ENCODE results near the gene EFCAB12. TPM values are rescaled to one million over a fixed set of nuclear protein-coding genes. Genes with fewer than 3 reads are reported as not detected.

EFCAB12 gene
- total and polyA plus RNA-seq, 2 donors (not counting 3 experiments of a cell fraction or from before 2014, with no cell fraction given): 0.15 to 0.49 TPM

DNA sequence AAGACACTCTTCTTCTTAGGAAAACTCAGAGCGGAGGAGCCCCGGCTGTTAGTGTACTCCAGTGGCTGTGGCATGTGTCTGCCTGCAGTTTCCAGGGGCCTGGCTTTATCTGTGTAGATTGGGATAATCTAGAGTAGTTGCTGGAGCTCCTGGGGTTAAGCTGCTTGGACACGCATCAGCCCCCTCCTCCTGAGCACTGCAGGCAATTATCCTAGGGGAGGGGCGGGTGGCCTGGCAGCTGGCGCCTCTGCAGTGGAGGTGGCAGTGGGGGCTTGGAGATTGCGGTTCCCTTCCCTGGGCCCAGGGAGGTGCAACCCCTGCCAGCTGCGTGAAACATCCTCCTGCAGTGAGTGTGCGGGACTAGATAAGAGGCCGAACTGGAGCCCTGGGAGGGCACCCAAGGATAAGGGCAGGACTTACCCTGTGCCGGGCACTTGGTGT is 68.2 kb downstream of the EFCAB12 start:
- intact Hi-C loops (cut with micrococcal nuclease) (no loop called here), dilution Hi-C loops (cut with MboI; ENCODE audit: extremely low pct_ligation_motif_present, low sequenced_read_pairs) (no loop called here)
- no peaks in the 10 kb centered on the region for H3K79me2 ChIP-seq (ENCODE audit: control insufficient read depth, insufficient read depth, low read length)
- no peak overlapping the region for H3K4me2 ChIP-seq (ENCODE audit: insufficient read depth, low read length)
- no peak overlapping the region for H3K9ac ChIP-seq (replicated peaks; ENCODE audit: extremely low read depth, insufficient read depth, low read length)
- no TSS peak for BruUV-seq (replicated peaks)
- no peaks in the 10 kb centered on the region for H3K27me3 ChIP-seq (ENCODE audit: control insufficient read depth in 2 of 2, insufficient read depth in 2 of 2, low read length in 2 of 2)
- TF ChIP-seq MYC (IDR thresholded peaks at IDR 0.05; ENCODE audit: low read depth, low read length): no peak
- TF ChIP-seq, protein P1, sequence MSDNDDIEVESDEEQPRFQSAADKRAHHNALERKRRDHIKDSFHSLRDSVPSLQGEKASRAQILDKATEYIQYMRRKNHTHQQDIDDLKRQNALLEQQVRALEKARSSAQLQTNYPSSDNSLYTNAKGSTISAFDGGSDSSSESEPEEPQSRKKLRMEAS (IDR thresholded peaks at IDR 0.05; ENCODE audit: insufficient read depth, insufficient read length): no peak
- no peak for TF ChIP-seq FOS (IDR thresholded peaks at IDR 0.05; ENCODE audit: borderline replicate concordance, insufficient read depth, low read length)
- TF ChIP-seq JUN (IDR thresholded peaks at IDR 0.05; ENCODE audit: borderline replicate concordance, insufficient read depth, insufficient read length, low read depth): no peak
- TF ChIP-seq GATA2 (IDR thresholded peaks at IDR 0.05; ENCODE audit: insufficient read depth, insufficient read length, low read depth, low read length): no peak
- TF ChIP-seq POLR2A (IDR thresholded peaks at IDR 0.05; ENCODE audit: low read depth, low read length): no peak
- TF ChIP-seq POLR2AphosphoS5 (IDR thresholded peaks at IDR 0.05; ENCODE audit: insufficient read depth, low read depth, low read length): no peak
- TF ChIP-seq, protein P2, sequence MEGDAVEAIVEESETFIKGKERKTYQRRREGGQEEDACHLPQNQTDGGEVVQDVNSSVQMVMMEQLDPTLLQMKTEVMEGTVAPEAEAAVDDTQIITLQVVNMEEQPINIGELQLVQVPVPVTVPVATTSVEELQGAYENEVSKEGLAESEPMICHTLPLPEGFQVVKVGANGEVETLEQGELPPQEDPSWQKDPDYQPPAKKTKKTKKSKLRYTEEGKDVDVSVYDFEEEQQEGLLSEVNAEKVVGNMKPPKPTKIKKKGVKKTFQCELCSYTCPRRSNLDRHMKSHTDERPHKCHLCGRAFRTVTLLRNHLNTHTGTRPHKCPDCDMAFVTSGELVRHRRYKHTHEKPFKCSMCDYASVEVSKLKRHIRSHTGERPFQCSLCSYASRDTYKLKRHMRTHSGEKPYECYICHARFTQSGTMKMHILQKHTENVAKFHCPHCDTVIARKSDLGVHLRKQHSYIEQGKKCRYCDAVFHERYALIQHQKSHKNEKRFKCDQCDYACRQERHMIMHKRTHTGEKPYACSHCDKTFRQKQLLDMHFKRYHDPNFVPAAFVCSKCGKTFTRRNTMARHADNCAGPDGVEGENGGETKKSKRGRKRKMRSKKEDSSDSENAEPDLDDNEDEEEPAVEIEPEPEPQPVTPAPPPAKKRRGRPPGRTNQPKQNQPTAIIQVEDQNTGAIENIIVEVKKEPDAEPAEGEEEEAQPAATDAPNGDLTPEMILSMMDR (IDR thresholded peaks at IDR 0.05; ENCODE audit: extremely low read depth in 1 of 2, insufficient read depth in 1 of 2, low read depth in 1 of 2, low read length in 2 of 2): no peak
- TF ChIP-seq EZH2 (IDR thresholded peaks at IDR 0.05; ENCODE audit: borderline replicate concordance, low read depth, low read length, severe bottlenecking): no peak
- H3K9me1 ChIP-seq (replicated peaks; ENCODE audit: control insufficient read depth, extremely low read depth, insufficient read depth, low read length): no peaks in the 10 kb centered on the region
- no peak for FAIRE-seq
- H3K27ac ChIP-seq (ENCODE audit: insufficient read depth, low read depth, low read length): no peak overlapping the region
- no peaks in the 10 kb centered on the region for H3K9me3 ChIP-seq (replicated peaks; ENCODE audit: control insufficient read depth, insufficient read depth, low read length)
- no peak overlapping the region for H2AFZ ChIP-seq (ENCODE audit: low read depth, low read length)
- POLR2A ChIA-PET: no interaction called here
- H3K36me3 ChIP-seq (ENCODE audit: control insufficient read depth in 2 of 2, extremely low read depth in 1 of 2, insufficient read depth in 2 of 2, low read length in 2 of 2): no peaks in the 10 kb centered on the region
- DNase-seq (ENCODE audit: low read depth, low spot score): no peak
- H3K4me1 ChIP-seq (ENCODE audit: control insufficient read depth, extremely low read depth, insufficient read depth, low read length): no peaks in the 10 kb centered on the region
- no peaks in the 10 kb centered on the region for H4K20me1 ChIP-seq (replicated peaks; ENCODE audit: control insufficient read depth, extremely low read depth, insufficient read depth, low read length)
- CTCF ChIA-PET: no interaction called here
- H3K4me3 ChIP-seq (replicated peaks in 1 of 3; ENCODE audit: insufficient read depth in 1 of 3, low read depth in 1 of 3, low read length in 3 of 3): no peak overlapping the region

Data from endothelial cell of umbilical vein (primary cell).